BJ (cell line): Measurements from ENCODE around the gene MANSC4. TPM values are rescaled to one million over a fixed set of nuclear protein-coding genes. Genes with fewer than 3 reads are reported as not detected.

Experiments used
- CTCF ChIA-PET: fragments of 350-600 bp; formaldehyde crosslinking; extraction: SDS; loops from one replicate; lab custom pipeline; 2021; ENCODE audit warnings: antibody characterized with exemption, inconsistent platforms; lab: Yijun Ruan, JAX
- POLR2A ChIA-PET: fragments of 300-600 bp; sonication (Branson Sonifier 250); formaldehyde crosslinking; extraction: SDS; loops from one replicate; lab custom pipeline; 2021; ENCODE audit warnings: antibody characterized with exemption; lab: Charles Lee
- DNase-seq: peaks from one replicate; pipeline ENCODE4 v3.0.0-alpha.2; 2011; ENCODE audit warnings: low read depth
- H3K27me3 ChIP-seq: 2 replicates; pipeline ENCODE4 v1.6.0; 2011; ENCODE audit warnings: low read length; ENCODE audit not compliant: control insufficient read depth, insufficient read depth
- H3K36me3 ChIP-seq: 2 replicates; pipeline ENCODE4 v1.5.1; 2011; ENCODE audit warnings: low read length; ENCODE audit not compliant: control insufficient read depth, insufficient read depth
- H3K4me3 ChIP-seq: 2 replicates; pipeline ENCODE4 v1.5.1; 2011; ENCODE audit warnings: low read depth, mild to moderate bottlenecking, control low read depth, low read length
- CTCF ChIP-seq: IDR thresholded peaks from 2 replicates; pipeline ENCODE4 v1.5.1; 2011; ENCODE audit warnings: low read depth, mild to moderate bottlenecking, control low read depth, inconsistent platforms, low read length, moderate library complexity; ENCODE audit not compliant: insufficient read depth
- polyA plus RNA-seq: library from polyadenylated mRNA; depleted of rRNA; stranded (reverse); fragments of >200 nt; gene quantifications from 2 replicates; pipeline ENCODE4 v1.2.3, GENCODE V29; 2011

Gene MANSC4
- polyA plus RNA-seq, 1 experiment = not detected

GRCh38 chr12:27790179-27790578, 10.1 kb upstream of the MANSC4 start:
- Histone ChIP-seq H3K36me3 (peaks cover 1% of the 10 kb centered on the region; the same call in 1 of the 2 replicates), H3K4me3 (no peak overlapping the region), H3K27me3 (no peaks in the 10 kb centered on the region)
- no peak for DNase-seq
- TF ChIP-seq CTCF = no peak
- CTCF ChIA-PET = no interaction called here
- POLR2A ChIA-PET = no interaction called here

DNA sequence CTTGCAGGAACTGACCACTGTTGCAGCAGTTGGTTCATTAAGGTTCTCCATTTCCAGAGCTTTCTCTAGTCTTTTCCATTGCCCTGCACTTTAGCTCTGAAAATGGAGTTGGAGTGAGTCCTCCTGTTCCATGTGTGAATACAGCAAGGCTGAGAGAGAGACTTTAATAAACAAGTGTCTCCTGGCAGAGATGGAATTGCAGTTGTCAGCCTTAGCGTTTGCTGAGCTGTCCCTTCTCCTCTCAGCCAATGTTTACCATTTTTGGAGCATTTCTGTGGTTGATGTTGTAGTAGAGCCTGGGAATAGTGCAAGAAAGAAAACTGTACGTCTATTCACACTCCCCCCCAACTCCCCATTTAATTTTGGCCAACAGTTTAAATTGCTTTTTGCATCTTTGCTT, 7.5 kb upstream of the MANSC4 start:
- no peak for DNase-seq
- no peak for TF ChIP-seq CTCF
- Histone ChIP-seq H3K36me3 (no peaks in the 10 kb centered on the region), H3K27me3 (no peaks in the 10 kb centered on the region), H3K4me3 (no peak overlapping the region)
- CTCF ChIA-PET = interaction anchor here (0.6 kb wide), 1 partner anchor 107 kb away, joined by 4 read pairs; no protein-coding TSS in a partner anchor
- POLR2A ChIA-PET = no interaction called here

DNA sequence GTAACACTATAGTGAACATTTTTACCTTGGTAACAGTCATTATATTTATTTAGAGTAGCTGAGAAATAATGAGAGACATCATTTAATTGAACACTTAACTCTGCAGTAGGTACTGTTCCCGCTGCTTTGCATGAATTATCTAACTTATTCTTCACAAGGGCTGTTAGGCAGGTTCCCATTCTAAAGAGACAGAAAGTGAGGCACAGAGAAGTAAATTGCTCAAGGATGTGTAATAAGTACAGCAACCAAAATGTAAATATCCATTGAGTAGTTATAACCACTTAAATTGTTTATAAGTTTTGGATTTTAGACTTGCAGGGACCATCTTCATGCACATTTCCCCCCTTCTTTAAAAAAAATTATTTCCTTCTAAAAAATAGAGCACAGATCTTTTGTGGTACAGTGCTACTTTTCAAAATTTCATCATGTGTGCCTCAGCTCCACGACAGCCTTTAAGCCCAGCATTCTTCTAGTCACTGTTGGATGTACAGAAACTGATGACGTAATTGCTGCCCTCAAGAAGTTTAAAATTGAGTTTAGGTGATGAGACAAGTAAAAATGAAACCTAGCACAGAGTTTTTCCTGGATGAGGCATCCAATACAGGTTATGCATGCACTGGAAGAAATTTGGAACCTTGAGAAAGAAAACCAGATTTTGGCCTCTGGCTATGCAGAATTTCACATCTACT, 6.0 kb upstream of the MANSC4 start:
- no peak for TF ChIP-seq CTCF
- H3K36me3 ChIP-seq = no peaks in the 10 kb centered on the region
- ChIA-PET CTCF (interaction anchor here (0.7 kb wide), 1 partner anchor 155 kb away, joined by 3 read pairs; no protein-coding TSS in a partner anchor), POLR2A (no interaction called here)
- H3K4me3 ChIP-seq = no peak overlapping the region
- no peaks in the 10 kb centered on the region for H3K27me3 ChIP-seq
- no peak for DNase-seq

GRCh38 chr12:27782481-27782880, 2.4 kb upstream of the MANSC4 start:
- POLR2A ChIA-PET = no interaction called here
- Histone ChIP-seq H3K36me3 (no peaks in the 10 kb centered on the region), H3K4me3 (no peak overlapping the region), H3K27me3 (no peaks in the 10 kb centered on the region)
- no peak for DNase-seq
- no peak for TF ChIP-seq CTCF
- CTCF ChIA-PET = no interaction called here

GRCh38 chr12:27781680-27782079, 1.6 kb upstream of the MANSC4 start:
- DNase-seq = no peak
- Histone ChIP-seq H3K4me3 (peak overlapping the region; percentile 2; the same call in 1 of the 2 replicates), H3K27me3 (no peaks in the 10 kb centered on the region), H3K36me3 (no peaks in the 10 kb centered on the region)
- ChIA-PET POLR2A (no interaction called here), CTCF (no interaction called here)
- TF ChIP-seq CTCF = no peak
